ENCODE results near the gene TRIM44.

GRCh38 chr11:35780951-35781860 is 118.6 kb downstream of the TRIM44 start:
- TF ChIP-seq CTCF (optimal IDR thresholded peaks at IDR 0.05 in 1 of 3, IDR thresholded peaks at IDR 0.05 in 1 of 3, conservative IDR thresholded peaks at IDR 0.05 in 1 of 3; ENCODE audit: extremely low read depth in 1 of 3, insufficient read depth in 2 of 3, low read length in 3 of 3) (no peak), EZH2 (IDR thresholded peaks at IDR 0.05; ENCODE audit: low read length) (no peak)
